Ishikawa (cell line): Measurements from ENCODE around the gene EXOC4.
A peak's percentile ranks its signal among the peaks of the same experiment; 100 is the strongest.

Experiments used
- CEBPB ChIP-seq: IDR thresholded peaks from 2 replicates; pipeline ENCODE4 v1.6.1; 2012
- CREB1 ChIP-seq: IDR thresholded peaks from 2 replicates; pipeline ENCODE4 v1.6.1; 2012; ENCODE audit warnings: low read depth
- EGR1 ChIP-seq: IDR thresholded peaks from 2 replicates; pipeline ENCODE4 v1.6.1; 2012
- EP300 ChIP-seq: IDR thresholded peaks from 2 replicates; pipeline ENCODE4 v1.6.1; 2012; ENCODE audit warnings: borderline replicate concordance
- FOXM1 ChIP-seq: IDR thresholded peaks from 2 replicates; pipeline ENCODE4 v1.6.1; 2012; ENCODE audit warnings: low read depth, borderline replicate concordance
- NFIC ChIP-seq: IDR thresholded peaks from 2 replicates; pipeline ENCODE4 v1.6.1; 2012
- RAD21 ChIP-seq: IDR thresholded peaks from 2 replicates; pipeline ENCODE4 v1.6.1; 2012; ENCODE audit warnings: low read depth
- TAF1 ChIP-seq: IDR thresholded peaks from 2 replicates; pipeline ENCODE4 v1.6.1; 2012; ENCODE audit warnings: low read depth, mild to moderate bottlenecking
- TCF12 ChIP-seq: IDR thresholded peaks from 2 replicates; pipeline ENCODE4 v1.6.1; 2012; ENCODE audit warnings: low read depth
- TEAD4 ChIP-seq: IDR thresholded peaks from 2 replicates; pipeline ENCODE4 v1.6.1; 2012
- YY1 ChIP-seq: IDR thresholded peaks from 2 replicates; pipeline ENCODE4 v1.6.1; 2012; ENCODE audit warnings: low read depth
- ZBTB7A ChIP-seq: IDR thresholded peaks from 2 replicates; pipeline ENCODE4 v1.6.1; 2012; ENCODE audit warnings: low read depth
- TF ChIP-seq, protein P1 (sequence below): IDR thresholded peaks from 2 replicates; pipeline ENCODE4 v1.6.1; 2012
- TF ChIP-seq, protein P2 (sequence below): IDR thresholded peaks from 2 replicates; pipeline ENCODE4 v1.6.1; 2012; ENCODE audit warnings: low read depth, mild to moderate bottlenecking
- TF ChIP-seq, protein P3 (sequence below): IDR thresholded peaks from 2 replicates; pipeline ENCODE4 v1.6.1; 2012

The EXOC4 gene

DNA sequence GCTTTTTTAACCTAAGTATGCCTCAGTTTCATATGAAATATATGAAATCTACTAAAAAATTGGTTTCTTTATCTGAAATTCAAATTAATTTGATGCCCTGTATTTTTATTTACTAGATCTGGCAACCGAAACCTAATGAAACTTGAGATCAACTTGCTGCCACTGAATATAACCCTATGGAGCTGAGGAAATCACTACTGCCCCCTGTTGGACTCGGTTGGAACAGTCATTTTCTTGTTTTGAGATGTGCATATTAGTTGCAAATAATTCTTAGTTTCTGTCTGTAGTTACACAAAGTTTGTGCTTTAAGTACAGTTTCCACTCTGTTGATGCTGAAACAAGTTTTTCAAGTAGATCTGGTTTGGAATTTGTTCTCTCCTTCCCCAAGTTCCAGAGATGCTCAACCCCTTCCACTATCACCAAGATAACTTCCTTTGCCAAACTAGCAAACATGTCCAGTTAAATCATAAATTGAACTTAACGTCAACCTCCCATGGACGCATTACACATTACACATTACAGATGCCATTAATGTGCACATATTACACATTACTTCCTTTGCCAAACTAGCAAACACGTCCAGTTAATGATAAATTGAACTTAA, 22.2 kb upstream of the EXOC4 start:
- TF ChIP-seq EGR1: no peak
- TF ChIP-seq, protein P1, sequence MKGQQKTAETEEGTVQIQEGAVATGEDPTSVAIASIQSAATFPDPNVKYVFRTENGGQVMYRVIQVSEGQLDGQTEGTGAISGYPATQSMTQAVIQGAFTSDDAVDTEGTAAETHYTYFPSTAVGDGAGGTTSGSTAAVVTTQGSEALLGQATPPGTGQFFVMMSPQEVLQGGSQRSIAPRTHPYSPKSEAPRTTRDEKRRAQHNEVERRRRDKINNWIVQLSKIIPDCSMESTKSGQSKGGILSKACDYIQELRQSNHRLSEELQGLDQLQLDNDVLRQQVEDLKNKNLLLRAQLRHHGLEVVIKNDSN: no peak
- TF ChIP-seq NFIC: no peak
- no peak for TF ChIP-seq EP300
- TF ChIP-seq YY1: no peak
- TF ChIP-seq RAD21: peak; percentile 68
- TF ChIP-seq, protein P2, sequence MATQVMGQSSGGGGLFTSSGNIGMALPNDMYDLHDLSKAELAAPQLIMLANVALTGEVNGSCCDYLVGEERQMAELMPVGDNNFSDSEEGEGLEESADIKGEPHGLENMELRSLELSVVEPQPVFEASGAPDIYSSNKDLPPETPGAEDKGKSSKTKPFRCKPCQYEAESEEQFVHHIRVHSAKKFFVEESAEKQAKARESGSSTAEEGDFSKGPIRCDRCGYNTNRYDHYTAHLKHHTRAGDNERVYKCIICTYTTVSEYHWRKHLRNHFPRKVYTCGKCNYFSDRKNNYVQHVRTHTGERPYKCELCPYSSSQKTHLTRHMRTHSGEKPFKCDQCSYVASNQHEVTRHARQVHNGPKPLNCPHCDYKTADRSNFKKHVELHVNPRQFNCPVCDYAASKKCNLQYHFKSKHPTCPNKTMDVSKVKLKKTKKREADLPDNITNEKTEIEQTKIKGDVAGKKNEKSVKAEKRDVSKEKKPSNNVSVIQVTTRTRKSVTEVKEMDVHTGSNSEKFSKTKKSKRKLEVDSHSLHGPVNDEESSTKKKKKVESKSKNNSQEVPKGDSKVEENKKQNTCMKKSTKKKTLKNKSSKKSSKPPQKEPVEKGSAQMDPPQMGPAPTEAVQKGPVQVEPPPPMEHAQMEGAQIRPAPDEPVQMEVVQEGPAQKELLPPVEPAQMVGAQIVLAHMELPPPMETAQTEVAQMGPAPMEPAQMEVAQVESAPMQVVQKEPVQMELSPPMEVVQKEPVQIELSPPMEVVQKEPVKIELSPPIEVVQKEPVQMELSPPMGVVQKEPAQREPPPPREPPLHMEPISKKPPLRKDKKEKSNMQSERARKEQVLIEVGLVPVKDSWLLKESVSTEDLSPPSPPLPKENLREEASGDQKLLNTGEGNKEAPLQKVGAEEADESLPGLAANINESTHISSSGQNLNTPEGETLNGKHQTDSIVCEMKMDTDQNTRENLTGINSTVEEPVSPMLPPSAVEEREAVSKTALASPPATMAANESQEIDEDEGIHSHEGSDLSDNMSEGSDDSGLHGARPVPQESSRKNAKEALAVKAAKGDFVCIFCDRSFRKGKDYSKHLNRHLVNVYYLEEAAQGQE: no peak
- no peak for TF ChIP-seq CEBPB

- TF ChIP-seq NFIC (no peak), EGR1 (no peak)
These were observed 19.7 kb upstream of the EXOC4 start for GRCh38 chr7:133233142-133233541.

- TF ChIP-seq EGR1 (no peak), ZBTB7A (no peak), YY1 (no peak), TAF1 (no peak), FOXM1 (no peak), EP300 (no peak), TCF12 (no peak), TEAD4 (no peak), RAD21 (no peak), CEBPB (no peak), CREB1 (no peak), NFIC (no peak)
- TF ChIP-seq, protein P2: no peak
- TF ChIP-seq, protein P1: no peak
- TF ChIP-seq, protein P3, sequence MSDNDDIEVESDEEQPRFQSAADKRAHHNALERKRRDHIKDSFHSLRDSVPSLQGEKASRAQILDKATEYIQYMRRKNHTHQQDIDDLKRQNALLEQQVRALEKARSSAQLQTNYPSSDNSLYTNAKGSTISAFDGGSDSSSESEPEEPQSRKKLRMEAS: no peak
These were observed 17.7 kb upstream of the EXOC4 start for GRCh38 chr7:133234961-133235875.

DNA sequence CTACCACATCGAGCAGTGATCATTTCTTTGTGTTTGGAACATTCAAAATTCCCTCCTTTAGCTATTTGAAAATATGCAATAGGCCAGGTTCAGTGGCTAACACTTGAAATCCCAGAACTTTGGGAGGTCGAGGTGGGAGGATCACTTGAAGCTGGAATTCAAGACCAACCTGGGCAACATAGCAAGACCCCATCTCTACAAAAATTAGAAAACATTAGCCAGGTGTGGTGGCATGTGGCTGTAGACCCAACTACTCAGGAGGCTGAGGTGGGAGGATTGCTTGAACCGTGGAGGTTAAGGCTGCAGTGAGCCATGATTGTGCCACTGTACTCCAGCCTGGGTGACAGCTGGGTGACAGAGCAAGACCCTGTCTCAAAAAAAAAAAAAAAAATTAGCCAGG, 15.3 kb upstream of the EXOC4 start:
- no peak for TF ChIP-seq TCF12
- TF ChIP-seq EGR1: no peak
- TF ChIP-seq RAD21: no peak
- no peak for TF ChIP-seq EP300
- no peak for TF ChIP-seq FOXM1
- TF ChIP-seq NFIC: no peak
- TF ChIP-seq, protein P2: no peak

DNA sequence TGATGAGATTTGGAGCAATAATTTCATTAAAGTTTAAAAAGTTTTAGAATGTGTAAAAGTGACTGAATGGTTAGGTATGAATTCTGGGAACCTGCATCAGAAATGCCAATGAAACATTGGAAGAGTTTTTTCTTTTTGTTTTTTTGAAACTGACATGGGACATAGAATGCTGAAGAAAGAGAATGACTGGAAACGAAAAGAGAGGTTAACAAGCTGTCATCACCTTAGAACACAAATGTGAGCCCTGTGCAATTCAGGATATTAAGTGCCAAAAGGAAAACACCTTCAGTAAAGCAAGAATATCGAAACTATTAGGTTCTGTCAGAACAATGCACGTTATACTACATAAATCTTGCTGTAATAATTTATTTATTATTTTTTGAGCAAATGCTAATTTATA, 12.6 kb upstream of the EXOC4 start:
- TF ChIP-seq TEAD4: no peak
- TF ChIP-seq FOXM1: no peak
- TF ChIP-seq YY1: no peak
- TF ChIP-seq, protein P2: no peak
- TF ChIP-seq CEBPB: no peak
- no peak for TF ChIP-seq NFIC
- no peak for TF ChIP-seq TAF1
- no peak for TF ChIP-seq EGR1
- no peak for TF ChIP-seq CREB1
